ENCODE results near the gene PCBP4. TPM values are rescaled to one million over a fixed set of nuclear protein-coding genes. Genes with fewer than 3 reads are reported as not detected.

Gene PCBP4
- total RNA-seq, 1 experiment from 2014 or later: 28.7 TPM

DNA sequence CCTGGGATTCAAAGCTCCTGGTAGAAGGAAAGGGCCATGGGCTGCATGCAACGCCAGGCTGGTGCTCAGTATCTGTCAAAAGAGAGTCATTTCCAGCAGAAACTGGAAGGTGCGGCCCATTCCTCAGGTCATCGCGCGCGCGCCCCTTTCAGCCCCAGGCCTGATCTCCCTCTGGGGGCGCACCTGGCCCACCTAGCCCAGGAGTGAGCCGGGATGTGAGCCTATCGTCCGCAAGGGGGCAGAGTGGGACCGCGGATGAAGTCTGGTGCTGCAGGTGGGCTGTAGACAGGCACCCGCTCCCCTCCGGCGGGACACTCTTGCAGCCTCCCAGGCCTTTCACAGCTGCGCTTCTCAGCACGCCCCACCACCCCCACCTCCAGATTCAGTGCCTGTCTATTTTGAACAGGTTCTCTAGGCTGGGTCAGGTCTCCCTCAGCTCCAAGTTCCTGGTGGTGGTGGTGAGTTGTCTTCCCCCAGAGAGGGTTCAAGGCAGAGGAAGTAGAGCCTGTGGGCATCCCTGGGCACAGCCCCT is 34.3 kb upstream of the PCBP4 start (continued):
- TF ChIP-seq, protein P1, sequence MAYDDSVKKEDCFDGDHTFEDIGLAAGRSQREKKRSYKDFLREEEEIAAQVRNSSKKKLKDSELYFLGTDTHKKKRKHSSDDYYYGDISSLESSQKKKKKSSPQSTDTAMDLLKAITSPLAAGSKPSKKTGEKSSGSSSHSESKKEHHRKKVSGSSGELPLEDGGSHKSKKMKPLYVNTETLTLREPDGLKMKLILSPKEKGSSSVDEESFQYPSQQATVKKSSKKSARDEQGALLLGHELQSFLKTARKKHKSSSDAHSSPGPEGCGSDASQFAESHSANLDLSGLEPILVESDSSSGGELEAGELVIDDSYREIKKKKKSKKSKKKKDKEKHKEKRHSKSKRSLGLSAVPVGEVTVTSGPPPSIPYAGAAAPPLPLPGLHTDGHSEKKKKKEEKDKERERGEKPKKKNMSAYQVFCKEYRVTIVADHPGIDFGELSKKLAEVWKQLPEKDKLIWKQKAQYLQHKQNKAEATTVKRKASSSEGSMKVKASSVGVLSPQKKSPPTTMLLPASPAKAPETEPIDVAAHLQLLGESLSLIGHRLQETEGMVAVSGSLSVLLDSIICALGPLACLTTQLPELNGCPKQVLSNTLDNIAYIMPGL (CRISPR knock-in tag; IDR thresholded peaks at IDR 0.05): peak; percentile 93; the same call in 1 of the 2 replicates
- TF ChIP-seq, protein P2, sequence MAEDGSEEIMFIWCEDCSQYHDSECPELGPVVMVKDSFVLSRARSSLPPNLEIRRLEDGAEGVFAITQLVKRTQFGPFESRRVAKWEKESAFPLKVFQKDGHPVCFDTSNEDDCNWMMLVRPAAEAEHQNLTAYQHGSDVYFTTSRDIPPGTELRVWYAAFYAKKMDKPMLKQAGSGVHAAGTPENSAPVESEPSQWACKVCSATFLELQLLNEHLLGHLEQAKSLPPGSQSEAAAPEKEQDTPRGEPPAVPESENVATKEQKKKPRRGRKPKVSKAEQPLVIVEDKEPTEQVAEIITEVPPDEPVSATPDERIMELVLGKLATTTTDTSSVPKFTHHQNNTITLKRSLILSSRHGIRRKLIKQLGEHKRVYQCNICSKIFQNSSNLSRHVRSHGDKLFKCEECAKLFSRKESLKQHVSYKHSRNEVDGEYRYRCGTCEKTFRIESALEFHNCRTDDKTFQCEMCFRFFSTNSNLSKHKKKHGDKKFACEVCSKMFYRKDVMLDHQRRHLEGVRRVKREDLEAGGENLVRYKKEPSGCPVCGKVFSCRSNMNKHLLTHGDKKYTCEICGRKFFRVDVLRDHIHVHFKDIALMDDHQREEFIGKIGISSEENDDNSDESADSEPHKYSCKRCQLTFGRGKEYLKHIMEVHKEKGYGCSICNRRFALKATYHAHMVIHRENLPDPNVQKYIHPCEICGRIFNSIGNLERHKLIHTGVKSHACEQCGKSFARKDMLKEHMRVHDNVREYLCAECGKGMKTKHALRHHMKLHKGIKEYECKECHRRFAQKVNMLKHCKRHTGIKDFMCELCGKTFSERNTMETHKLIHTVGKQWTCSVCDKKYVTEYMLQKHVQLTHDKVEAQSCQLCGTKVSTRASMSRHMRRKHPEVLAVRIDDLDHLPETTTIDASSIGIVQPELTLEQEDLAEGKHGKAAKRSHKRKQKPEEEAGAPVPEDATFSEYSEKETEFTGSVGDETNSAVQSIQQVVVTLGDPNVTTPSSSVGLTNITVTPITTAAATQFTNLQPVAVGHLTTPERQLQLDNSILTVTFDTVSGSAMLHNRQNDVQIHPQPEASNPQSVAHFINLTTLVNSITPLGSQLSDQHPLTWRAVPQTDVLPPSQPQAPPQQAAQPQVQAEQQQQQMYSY (CRISPR knock-in tag; IDR thresholded peaks at IDR 0.05): no peak
- TF ChIP-seq RELA (CRISPR knock-in tag; IDR thresholded peaks at IDR 0.05; ENCODE audit: borderline replicate concordance): no peak
- 0 out of 2 replicates have a peak, but pooled peaks have one; percentile 43 for TF ChIP-seq CBFB (CRISPR knock-in tag; IDR thresholded peaks at IDR 0.05; ENCODE audit: low read depth)

DNA sequence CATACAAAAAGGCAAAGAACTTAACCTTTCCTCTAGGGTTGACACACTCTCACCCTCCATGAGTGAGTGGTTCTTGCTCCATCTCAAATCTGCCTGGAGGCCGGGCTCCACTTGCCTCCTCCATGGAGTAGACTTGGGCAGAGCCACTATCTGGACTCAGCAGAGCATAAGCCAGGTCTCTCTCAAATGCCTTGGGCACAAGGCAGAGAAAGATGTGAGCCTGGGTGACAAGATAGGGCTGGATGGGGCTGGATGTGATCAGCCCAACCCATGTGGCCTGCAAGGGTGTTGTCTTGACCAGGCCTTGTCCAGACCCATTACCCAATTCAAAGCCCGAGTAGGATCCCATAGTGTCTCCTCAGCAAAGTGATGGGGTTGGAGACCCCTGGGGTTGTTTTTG is 32.6 kb upstream of the PCBP4 start:
- DNase-seq (ENCODE audit: low spot score) (no peak), ATAC-seq (no peak)
- TF ChIP-seq KAT7 (CRISPR knock-in tag; IDR thresholded peaks at IDR 0.05; ENCODE audit: borderline replicate concordance): no peak
- no peak for TF ChIP-seq ZNF232 (CRISPR knock-in tag; IDR thresholded peaks at IDR 0.05)
- no peak for TF ChIP-seq PRRX2 (CRISPR knock-in tag; IDR thresholded peaks at IDR 0.05)
- TF ChIP-seq GABPB1 (CRISPR knock-in tag; IDR thresholded peaks at IDR 0.05): no peak
- TF ChIP-seq NR2C2 (CRISPR knock-in tag; IDR thresholded peaks at IDR 0.05): no peak
- no peak for TF ChIP-seq RELA (CRISPR knock-in tag; IDR thresholded peaks at IDR 0.05; ENCODE audit: borderline replicate concordance)
- no peak for TF ChIP-seq ETV6 (CRISPR knock-in tag; IDR thresholded peaks at IDR 0.05)
- no peak for TF ChIP-seq ZNF138 (CRISPR knock-in tag; conservative IDR thresholded peaks at IDR 0.05)
- TF ChIP-seq, protein P3, sequence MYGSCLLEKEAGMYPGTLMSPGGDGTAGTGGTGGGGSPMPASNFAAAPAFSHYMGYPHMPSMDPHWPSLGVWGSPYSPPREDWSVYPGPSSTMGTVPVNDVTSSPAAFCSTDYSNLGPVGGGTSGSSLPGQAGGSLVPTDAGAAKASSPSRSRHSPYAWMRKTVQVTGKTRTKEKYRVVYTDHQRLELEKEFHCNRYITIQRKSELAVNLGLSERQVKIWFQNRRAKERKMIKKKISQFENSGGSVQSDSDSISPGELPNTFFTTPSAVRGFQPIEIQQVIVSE (CRISPR knock-in tag; IDR thresholded peaks at IDR 0.05; ENCODE audit: borderline replicate concordance): no peak
- no peak for TF ChIP-seq CBFB (CRISPR knock-in tag; IDR thresholded peaks at IDR 0.05; ENCODE audit: low read depth)
- TF ChIP-seq, protein P4, sequence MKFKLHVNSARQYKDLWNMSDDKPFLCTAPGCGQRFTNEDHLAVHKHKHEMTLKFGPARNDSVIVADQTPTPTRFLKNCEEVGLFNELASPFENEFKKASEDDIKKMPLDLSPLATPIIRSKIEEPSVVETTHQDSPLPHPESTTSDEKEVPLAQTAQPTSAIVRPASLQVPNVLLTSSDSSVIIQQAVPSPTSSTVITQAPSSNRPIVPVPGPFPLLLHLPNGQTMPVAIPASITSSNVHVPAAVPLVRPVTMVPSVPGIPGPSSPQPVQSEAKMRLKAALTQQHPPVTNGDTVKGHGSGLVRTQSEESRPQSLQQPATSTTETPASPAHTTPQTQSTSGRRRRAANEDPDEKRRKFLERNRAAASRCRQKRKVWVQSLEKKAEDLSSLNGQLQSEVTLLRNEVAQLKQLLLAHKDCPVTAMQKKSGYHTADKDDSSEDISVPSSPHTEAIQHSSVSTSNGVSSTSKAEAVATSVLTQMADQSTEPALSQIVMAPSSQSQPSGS (CRISPR knock-in tag; IDR thresholded peaks at IDR 0.05; ENCODE audit: borderline replicate concordance, low read depth): no peak
- TF ChIP-seq, protein P5, sequence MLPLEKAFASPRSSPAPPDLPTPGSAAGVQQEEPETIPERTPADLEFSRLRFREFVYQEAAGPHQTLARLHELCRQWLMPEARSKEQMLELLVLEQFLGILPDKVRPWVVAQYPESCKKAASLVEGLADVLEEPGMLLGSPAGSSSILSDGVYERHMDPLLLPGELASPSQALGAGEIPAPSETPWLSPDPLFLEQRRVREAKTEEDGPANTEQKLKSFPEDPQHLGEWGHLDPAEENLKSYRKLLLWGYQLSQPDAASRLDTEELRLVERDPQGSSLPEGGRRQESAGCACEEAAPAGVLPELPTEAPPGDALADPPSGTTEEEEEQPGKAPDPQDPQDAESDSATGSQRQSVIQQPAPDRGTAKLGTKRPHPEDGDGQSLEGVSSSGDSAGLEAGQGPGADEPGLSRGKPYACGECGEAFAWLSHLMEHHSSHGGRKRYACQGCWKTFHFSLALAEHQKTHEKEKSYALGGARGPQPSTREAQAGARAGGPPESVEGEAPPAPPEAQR (CRISPR knock-in tag; IDR thresholded peaks at IDR 0.05): no peak
- no peak for TF ChIP-seq JUN (CRISPR knock-in tag; IDR thresholded peaks at IDR 0.05)
- TF ChIP-seq, protein P6, sequence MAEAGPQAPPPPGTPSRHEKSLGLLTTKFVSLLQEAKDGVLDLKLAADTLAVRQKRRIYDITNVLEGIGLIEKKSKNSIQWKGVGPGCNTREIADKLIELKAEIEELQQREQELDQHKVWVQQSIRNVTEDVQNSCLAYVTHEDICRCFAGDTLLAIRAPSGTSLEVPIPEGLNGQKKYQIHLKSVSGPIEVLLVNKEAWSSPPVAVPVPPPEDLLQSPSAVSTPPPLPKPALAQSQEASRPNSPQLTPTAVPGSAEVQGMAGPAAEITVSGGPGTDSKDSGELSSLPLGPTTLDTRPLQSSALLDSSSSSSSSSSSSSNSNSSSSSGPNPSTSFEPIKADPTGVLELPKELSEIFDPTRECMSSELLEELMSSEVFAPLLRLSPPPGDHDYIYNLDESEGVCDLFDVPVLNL (CRISPR knock-in tag; IDR thresholded peaks at IDR 0.05; ENCODE audit: borderline replicate concordance, low read depth): no peak
- no peak for TF ChIP-seq CREM (CRISPR knock-in tag; IDR thresholded peaks at IDR 0.05)
- TF ChIP-seq HMGA2 (CRISPR knock-in tag; IDR thresholded peaks at IDR 0.05): no peak
- TF ChIP-seq, protein P7, sequence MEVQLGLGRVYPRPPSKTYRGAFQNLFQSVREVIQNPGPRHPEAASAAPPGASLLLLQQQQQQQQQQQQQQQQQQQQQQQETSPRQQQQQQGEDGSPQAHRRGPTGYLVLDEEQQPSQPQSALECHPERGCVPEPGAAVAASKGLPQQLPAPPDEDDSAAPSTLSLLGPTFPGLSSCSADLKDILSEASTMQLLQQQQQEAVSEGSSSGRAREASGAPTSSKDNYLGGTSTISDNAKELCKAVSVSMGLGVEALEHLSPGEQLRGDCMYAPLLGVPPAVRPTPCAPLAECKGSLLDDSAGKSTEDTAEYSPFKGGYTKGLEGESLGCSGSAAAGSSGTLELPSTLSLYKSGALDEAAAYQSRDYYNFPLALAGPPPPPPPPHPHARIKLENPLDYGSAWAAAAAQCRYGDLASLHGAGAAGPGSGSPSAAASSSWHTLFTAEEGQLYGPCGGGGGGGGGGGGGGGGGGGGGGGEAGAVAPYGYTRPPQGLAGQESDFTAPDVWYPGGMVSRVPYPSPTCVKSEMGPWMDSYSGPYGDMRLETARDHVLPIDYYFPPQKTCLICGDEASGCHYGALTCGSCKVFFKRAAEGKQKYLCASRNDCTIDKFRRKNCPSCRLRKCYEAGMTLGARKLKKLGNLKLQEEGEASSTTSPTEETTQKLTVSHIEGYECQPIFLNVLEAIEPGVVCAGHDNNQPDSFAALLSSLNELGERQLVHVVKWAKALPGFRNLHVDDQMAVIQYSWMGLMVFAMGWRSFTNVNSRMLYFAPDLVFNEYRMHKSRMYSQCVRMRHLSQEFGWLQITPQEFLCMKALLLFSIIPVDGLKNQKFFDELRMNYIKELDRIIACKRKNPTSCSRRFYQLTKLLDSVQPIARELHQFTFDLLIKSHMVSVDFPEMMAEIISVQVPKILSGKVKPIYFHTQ (CRISPR knock-in tag; IDR thresholded peaks at IDR 0.05): no peak
- TF ChIP-seq, protein P8, sequence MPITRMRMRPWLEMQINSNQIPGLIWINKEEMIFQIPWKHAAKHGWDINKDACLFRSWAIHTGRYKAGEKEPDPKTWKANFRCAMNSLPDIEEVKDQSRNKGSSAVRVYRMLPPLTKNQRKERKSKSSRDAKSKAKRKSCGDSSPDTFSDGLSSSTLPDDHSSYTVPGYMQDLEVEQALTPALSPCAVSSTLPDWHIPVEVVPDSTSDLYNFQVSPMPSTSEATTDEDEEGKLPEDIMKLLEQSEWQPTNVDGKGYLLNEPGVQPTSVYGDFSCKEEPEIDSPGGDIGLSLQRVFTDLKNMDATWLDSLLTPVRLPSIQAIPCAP (CRISPR knock-in tag; IDR thresholded peaks at IDR 0.05): no peak
- TF ChIP-seq SMAD3 (CRISPR knock-in tag; IDR thresholded peaks at IDR 0.05; ENCODE audit: borderline replicate concordance): no peak
- peaks cover 32% of the 10 kb centered on the region for H3K4me1 Mint-ChIP-seq
- ChIA-PET POLR2A (no interaction called here), CTCF (interaction anchor here (8.5 kb wide), 1 partner anchor 55 kb away, joined by 382 read pairs; the partner anchor contains the start of gene DUSP7)
- H3K9me3 Mint-ChIP-seq: no peaks in the 10 kb centered on the region
- H3K4me3 Mint-ChIP-seq: no peak overlapping the region
- H3K27ac Mint-ChIP-seq: peak overlapping the region; percentile 34
- no peaks in the 10 kb centered on the region for H3K27me3 Mint-ChIP-seq (ENCODE audit: low read depth)
- H3K36me3 Mint-ChIP-seq: peaks cover 9% of the 10 kb centered on the region
